ENCODE results near the gene ACVR2B. TPM values are rescaled to one million over a fixed set of nuclear protein-coding genes. Genes with fewer than 3 reads are reported as not detected.

Gene ACVR2B
- total RNA-seq, 1 donor from 2014 or later, result 79.1 TPM

DNA sequence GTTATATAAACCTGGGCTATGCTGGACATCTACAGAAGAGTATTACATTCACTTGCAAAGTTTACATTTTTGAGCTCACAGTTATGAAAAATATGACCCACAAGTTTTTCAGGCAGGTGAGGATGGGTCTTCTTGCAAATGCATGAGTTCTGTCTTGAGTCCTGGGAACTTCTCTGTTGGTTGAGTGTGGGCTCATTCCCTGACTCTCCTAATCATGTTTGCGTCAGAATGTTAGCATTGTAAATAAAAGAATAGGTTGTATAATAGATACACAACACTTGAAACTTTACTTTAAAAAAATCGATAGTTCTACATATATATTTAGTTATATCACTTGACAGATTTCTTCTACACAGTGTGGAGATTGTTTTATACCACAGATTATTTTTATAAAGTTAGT lies 35.3 kb downstream of the ACVR2B start:
- no peak for DNase-seq (ENCODE audit: low read depth, low spot score)

DNA sequence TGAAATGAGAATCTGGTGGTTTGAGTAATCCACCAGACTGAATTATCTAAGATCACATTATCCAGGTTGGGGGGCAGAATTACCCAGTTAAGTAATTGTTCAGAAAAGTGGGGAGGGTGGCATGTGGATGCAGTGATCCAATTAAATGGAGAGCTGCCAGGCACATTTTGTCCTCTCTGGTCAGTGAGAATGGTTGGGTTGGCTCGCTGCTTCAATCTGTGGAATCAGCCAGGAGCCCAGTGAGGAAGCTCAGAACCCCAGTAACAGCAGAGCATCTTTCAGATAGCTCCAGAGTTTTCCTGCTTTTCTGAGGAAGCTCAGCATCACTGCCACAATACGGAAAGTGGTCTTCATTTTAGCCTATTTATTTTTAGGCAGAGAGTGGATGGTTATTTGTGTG lies 36.1 kb downstream of the ACVR2B start:
- DNase-seq (ENCODE audit: low read depth, low spot score), result no peak
- H3K4me3 Mint-ChIP-seq, result no peak overlapping the region
- H3K27me3 Mint-ChIP-seq (ENCODE audit: low read depth), result no peaks in the 10 kb centered on the region
- peaks cover 12% of the 10 kb centered on the region for H3K4me1 Mint-ChIP-seq
- peaks cover 20% of the 10 kb centered on the region for H3K36me3 Mint-ChIP-seq (ENCODE audit: low read depth)
- no peaks in the 10 kb centered on the region for H3K9me3 Mint-ChIP-seq
- TF ChIP-seq, protein P1, sequence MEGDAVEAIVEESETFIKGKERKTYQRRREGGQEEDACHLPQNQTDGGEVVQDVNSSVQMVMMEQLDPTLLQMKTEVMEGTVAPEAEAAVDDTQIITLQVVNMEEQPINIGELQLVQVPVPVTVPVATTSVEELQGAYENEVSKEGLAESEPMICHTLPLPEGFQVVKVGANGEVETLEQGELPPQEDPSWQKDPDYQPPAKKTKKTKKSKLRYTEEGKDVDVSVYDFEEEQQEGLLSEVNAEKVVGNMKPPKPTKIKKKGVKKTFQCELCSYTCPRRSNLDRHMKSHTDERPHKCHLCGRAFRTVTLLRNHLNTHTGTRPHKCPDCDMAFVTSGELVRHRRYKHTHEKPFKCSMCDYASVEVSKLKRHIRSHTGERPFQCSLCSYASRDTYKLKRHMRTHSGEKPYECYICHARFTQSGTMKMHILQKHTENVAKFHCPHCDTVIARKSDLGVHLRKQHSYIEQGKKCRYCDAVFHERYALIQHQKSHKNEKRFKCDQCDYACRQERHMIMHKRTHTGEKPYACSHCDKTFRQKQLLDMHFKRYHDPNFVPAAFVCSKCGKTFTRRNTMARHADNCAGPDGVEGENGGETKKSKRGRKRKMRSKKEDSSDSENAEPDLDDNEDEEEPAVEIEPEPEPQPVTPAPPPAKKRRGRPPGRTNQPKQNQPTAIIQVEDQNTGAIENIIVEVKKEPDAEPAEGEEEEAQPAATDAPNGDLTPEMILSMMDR (conservative IDR thresholded peaks at IDR 0.05), result no peak
- H3K27ac Mint-ChIP-seq (ENCODE audit: unreplicated experiment), result peak overlapping the region; percentile 43

More for the DNA sequence above, 35.3 kb downstream of the ACVR2B start:
- Mint-ChIP-seq H3K36me3 (ENCODE audit: low read depth) (peaks cover 20% of the 10 kb centered on the region), H3K9me3 (no peaks in the 10 kb centered on the region), H3K27ac (ENCODE audit: unreplicated experiment) (no peak overlapping the region), H3K27me3 (ENCODE audit: low read depth) (no peaks in the 10 kb centered on the region), H3K4me3 (no peak overlapping the region), H3K4me1 (peaks cover 12% of the 10 kb centered on the region)
- TF ChIP-seq, protein P1 (conservative IDR thresholded peaks at IDR 0.05), result no peak

DNA sequence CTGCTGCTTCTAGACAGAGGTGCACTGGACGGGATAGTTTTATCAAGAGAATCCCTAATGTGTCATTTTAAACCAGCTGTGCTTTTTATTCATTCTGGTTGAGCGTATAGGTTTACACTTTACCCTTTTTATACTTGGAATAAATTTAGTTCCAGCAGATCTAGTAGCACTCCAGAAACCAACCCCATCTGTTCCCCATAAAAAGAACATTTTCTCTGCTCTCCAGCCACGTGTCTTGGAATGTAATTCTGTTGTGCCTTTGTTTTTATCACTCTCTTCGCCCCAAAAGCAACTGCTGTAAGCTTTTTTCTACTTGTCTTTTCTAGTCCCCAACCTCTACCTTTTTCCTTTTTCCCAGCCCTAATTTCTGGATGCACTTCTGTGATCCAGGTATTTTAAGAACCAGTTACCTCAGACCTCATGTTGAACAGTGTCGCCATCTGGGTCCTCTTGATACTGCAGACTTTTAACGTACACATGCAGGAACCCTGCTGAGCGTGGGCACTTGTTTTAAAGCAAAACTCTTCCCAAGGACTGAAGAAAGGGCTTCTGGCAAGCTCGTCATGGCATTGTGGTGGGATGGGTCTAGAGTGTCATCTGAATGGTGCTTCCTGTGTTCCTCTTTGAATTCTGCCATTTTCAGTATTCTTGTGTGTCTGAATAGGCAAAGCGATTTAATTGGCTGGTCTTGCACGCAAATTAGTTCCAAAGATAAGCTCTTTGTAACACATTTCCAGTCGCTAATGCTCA lies 36.8 kb downstream of the ACVR2B start:
- no peaks in the 10 kb centered on the region for H3K9me3 Mint-ChIP-seq
- H3K36me3 Mint-ChIP-seq (ENCODE audit: low read depth), result peaks cover 14% of the 10 kb centered on the region
- no peak overlapping the region for H3K4me3 Mint-ChIP-seq
- peaks cover 12% of the 10 kb centered on the region for H3K4me1 Mint-ChIP-seq
- no peaks in the 10 kb centered on the region for H3K27me3 Mint-ChIP-seq (ENCODE audit: low read depth)
- TF ChIP-seq, protein P1 (conservative IDR thresholded peaks at IDR 0.05), result no peak
- DNase-seq (ENCODE audit: low read depth, low spot score), result no peak
- peak overlapping the region; percentile 81 for H3K27ac Mint-ChIP-seq (ENCODE audit: unreplicated experiment)

DNA sequence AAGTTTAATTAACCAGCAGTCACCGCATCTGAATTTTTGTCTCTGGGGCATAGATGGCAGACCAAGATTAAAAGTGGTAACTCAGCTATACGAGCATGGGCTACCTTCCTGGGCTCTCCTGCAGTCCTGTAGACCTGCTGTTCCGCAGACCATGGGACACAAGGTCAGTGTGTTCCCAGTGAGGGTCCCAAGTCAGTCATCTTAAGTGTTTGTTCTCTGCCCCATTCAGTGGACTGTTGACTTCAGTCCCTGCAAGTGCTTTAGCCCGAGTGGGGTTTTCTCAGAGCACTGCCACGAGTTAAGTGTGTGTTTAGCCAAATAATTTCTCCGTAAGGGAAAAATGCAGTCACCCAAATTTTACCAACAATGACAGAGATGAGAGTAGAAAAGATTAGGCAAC lies 37.5 kb downstream of the ACVR2B start:
- Mint-ChIP-seq H3K4me1 (peaks cover 12% of the 10 kb centered on the region), H3K9me3 (no peaks in the 10 kb centered on the region), H3K36me3 (ENCODE audit: low read depth) (peaks cover 10% of the 10 kb centered on the region), H3K27me3 (ENCODE audit: low read depth) (no peaks in the 10 kb centered on the region), H3K27ac (ENCODE audit: unreplicated experiment) (no peak overlapping the region), H3K4me3 (no peak overlapping the region)
- DNase-seq (ENCODE audit: low read depth, low spot score), result no peak
- TF ChIP-seq, protein P1 (conservative IDR thresholded peaks at IDR 0.05), result no peak

DNA sequence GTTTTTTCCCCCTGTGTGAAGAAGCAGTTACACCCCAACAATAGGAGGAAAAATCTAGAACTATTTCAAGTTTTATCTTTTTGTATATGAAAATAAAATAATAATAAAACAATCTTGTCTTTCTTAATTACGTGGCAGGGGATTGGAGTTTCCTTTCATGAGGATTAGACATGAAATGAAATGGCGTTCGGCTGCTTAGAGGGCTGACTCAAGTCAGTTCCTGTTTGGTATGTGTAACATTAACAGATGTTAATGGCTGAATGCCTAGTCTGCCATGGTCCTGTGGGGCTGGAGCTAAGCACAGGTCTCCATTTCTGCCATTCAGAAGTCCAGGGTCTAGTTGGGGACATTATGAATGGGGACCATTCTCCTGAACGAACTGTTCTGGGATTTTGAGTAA lies 39.3 kb downstream of the ACVR2B start:
- Mint-ChIP-seq H3K27me3 (ENCODE audit: low read depth) (no peaks in the 10 kb centered on the region), H3K4me3 (no peak overlapping the region), H3K27ac (ENCODE audit: unreplicated experiment) (no peak overlapping the region), H3K9me3 (no peaks in the 10 kb centered on the region), H3K36me3 (ENCODE audit: low read depth) (peaks cover 3% of the 10 kb centered on the region), H3K4me1 (peaks cover 21% of the 10 kb centered on the region)
- no peak for DNase-seq (ENCODE audit: low read depth, low spot score)
- TF ChIP-seq, protein P1 (conservative IDR thresholded peaks at IDR 0.05), result no peak
